HG03378 (cell line): ENCODE measurements around the gene LKAAEAR1.

Experiments used
- ATAC-seq: cut with Tn5 transposase; IDR thresholded peaks from one replicate; pipeline ENCODE4 v1.9.1; 2021; ENCODE audit warnings: mild to moderate bottlenecking, moderate library complexity; ENCODE audit not compliant: unreplicated experiment

Gene LKAAEAR1

DNA sequence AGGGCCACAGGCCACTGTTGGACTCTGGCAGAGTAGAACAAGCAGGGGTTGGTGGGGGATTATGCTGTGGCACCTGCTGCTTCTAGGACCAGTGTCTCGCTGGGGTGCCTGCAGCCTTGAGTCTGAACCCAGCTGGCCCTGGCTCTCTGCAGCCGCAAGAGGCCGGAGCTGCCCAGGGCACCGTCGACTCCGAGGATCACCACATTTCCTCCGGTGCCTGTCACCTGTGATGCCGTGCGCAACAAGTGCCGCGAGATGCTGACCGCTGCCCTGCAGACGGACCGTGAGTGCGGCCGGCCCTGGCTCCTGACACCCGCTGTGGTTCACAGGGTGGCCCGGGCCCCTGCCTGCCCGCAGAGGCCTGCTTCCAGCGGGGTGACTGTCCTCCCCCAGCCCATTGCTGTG, 15.0 kb downstream of the LKAAEAR1 start:
- ATAC-seq: no peak

DNA sequence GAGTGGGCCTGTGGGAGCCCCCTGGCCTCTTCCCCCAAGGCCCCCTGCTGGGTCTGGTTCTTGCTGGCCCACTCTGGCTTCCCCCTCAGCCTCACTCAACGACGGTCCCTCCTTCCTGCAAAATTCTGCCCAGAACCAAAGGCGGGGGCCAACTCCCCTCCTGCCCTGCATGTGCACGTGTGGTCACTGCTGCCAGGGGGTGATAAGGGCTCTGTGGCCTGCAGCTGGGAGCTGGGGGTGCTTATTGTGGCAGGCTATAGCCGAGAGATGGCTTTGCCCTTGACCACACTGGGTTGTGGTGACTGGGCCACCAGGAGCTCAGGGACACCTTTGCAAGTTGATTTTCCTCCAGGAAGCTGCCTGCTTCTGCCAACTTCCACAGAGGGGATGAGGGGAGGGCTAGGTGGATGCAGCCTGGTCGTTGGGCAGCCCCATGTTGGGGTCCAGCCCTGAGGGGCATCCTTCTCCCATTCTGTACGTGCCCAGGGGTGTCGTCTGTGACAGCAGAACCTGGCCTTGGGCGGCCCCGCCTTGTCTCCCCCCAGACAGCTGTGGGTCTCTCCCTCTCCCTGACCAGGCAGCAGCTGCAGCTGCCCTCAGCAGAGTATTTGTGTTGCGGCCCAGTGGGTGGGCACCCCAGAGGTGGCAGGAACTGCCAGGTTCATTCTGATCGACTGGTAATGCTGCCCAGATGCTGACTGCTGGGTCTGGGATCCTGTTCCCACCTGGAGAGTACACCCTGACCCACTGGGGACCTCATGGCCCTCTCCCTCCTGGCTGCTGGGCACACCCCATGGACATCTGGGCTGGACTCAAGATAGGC, 15.6 kb downstream of the LKAAEAR1 start:
- no peak for ATAC-seq

DNA sequence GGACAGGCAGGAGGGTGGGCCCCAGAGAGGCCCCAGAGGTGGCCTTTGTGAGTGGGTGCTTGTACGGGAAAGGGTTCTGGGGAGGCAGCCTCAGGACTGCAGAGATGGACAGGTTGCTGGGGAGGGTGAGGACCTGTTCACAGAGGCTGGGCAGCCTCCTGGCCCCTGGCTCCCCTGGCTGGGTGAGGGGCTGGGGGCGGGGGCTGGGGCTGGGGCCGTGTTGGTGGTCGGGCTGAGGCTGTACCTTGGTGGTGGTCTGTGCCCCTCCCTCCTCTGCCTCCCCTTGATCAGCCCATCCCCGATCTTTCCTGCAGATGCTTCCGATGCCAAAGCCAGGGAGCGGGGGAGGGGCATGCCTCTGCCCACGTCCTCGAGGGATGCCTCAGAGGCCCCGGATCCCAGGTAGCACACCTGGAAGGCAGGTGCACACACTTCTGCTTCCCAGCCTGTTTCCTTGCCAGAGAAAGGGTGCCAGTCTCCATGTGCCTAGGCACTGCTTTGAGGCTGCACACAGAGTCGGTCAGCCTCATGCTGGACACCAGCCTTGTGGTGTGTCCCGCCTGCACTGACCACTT, 16.4 kb downstream of the LKAAEAR1 start:
- no peak for ATAC-seq

- no peak for ATAC-seq
Measured at GRCh38 chr20:64067005-64067632, 17.1 kb downstream of the LKAAEAR1 start.

GRCh38 chr20:64065974-64066343, 18.2 kb downstream of the LKAAEAR1 start:
- ATAC-seq: no peak

- ATAC-seq: no peak
Measured at GRCh38 chr20:64065062-64065973, 18.9 kb downstream of the LKAAEAR1 start.

GRCh38 chr20:64064145-64064698, 20.0 kb downstream of the LKAAEAR1 start:
- no peak for ATAC-seq

GRCh38 chr20:64063389-64064144, 20.6 kb downstream of the LKAAEAR1 start:
- no peak for ATAC-seq

GRCh38 chr20:64062596-64063388, 21.4 kb downstream of the LKAAEAR1 start, which contains the start of gene TCEA2:
Gene TCEA2, plus strand, starts transcription at chr20:64063198. Its CDS starts 115 bp downstream, at chr20:64063313.
- ATAC-seq: peak; percentile 67

DNA sequence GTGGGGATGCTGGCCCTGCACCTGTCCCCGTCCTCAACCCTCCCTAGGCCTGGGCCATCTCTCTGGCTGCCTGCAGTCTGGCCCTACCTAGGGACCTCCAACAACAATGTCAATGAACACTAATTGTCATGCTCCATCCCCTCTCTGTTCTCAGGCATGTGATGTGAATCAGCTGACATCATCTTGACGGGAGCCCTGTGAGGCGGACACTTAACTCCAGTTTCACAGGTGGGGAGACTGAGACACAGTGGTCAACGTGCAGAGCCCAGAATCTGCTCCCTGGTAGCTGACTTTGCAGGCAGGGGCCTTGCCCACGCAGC, 22.0 kb downstream of the LKAAEAR1 start:
- ATAC-seq: no peak

DNA sequence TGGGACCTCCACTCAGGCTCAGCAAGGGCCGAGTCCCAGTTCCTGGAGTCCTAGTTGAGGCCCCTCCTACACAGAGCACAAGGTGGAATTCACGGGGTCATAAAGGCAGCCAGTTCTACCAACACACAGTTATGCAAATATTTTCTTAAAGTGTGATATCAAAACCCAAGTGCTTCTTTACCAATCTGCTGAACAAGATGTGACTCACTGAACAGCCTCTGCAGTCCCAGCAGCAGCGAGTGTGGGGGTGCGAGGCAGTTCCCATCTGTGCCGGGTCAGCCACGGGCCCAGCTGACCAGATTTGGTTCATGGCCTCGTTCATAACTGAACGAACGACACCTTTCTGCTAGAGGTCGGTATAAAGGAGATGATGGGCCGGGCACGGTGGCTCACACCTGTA, 25.7 kb downstream of the LKAAEAR1 start:
- no peak for ATAC-seq

- no peak for ATAC-seq
Measured at GRCh38 chr20:64057628-64058498, 26.3 kb downstream of the LKAAEAR1 start.

DNA sequence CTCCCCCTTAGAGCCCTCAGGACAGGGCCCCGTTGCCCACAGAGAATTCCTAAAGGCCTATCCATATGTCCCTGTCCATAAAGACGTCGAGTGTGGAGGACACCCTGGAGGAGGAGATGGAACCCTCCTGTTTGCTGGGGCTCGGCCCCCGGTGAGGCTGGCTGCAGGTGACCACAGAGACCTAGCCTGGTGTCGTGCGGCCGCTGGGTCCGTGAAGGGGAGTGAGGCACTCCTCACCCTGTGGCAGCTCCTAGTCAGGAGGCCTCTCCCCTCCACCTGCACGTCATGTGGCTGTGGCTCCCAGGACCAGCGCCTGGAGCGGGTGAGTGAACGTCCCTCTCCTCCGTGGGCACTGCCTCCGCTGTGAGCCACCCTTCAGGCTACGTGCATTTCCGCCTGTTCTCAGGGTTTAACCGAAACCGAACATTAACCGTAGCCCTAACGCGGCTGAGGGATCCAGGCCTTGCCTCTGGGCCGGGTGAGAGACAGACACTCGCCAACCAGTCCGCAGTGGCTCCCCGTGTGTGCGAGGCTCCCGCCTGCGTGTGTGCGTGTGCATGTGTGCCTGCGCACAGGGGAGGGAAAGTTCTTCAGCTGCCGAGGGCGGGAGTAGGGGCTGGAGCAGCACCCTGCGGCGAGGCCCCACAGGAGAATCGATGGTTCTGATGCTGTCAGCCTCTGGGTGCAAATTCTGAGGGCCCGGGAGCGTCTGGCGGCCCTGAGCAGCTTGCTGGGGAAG, 27.1 kb downstream of the LKAAEAR1 start:
- ATAC-seq: no peak

- ATAC-seq: no peak
Measured at GRCh38 chr20:64056639-64056888, 27.6 kb downstream of the LKAAEAR1 start.

- no peak for ATAC-seq
Measured at GRCh38 chr20:64055893-64056638, 28.1 kb downstream of the LKAAEAR1 start.

DNA sequence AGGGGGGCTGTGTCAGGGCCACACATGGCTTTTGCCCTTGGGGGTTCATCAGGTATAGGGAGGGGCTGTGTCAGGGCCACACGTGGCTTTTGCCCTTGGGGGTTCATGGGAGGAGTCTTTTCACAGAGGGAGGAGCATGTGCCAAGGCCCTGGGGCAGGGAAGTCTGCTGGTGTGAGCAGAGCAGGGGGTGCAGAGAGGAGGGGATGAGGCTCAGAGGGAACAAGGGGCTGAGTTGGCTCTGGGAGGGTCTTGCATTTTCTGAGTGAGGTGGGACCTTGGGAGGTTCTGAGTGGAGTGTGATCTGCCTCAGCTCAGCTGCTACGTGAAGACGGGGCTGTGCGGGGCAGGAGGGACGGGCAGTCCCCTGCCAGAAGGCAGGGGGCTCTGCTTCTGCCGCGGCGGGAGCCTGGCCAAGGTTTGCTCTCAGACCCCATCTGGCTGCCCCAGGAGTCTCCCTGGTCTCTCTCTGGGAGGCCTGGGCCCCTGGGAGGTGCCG, 28.8 kb downstream of the LKAAEAR1 start:
- no peak for ATAC-seq
